ENCODE measurements around the gene POLR2A. TPM values are rescaled to one million over a fixed set of nuclear protein-coding genes. Genes with fewer than 3 reads are reported as not detected.

The POLR2A gene
- total RNA-seq, 1 experiment from 2014 or later: 47.1 TPM

- H3K9me2 ChIP-seq (replicated peaks; ENCODE audit: low read length): no peaks in the 10 kb centered on the region
- POLR2A ChIA-PET (ENCODE audit: unreplicated experiment): no interaction called here
- peak overlapping the region; percentile 85; the same call in 1 of the 2 replicates for H3K4me2 ChIP-seq (ENCODE audit: low read length)
- H2AFZ ChIP-seq (ENCODE audit: low read length): no peak overlapping the region
- no TSS peak for BruUV-seq (replicated peaks)
- H3K36me3 ChIP-seq (ENCODE audit: low read depth, low read length): no peaks in the 10 kb centered on the region
- CTCF ChIA-PET: no interaction called here
- no peak for DNase-seq
- H3K4me1 ChIP-seq (ENCODE audit: insufficient read depth, low read length): peaks cover 4% of the 10 kb centered on the region; the same call in 1 of the 2 replicates
- intact Hi-C loops (cut with micrococcal nuclease): loop anchor here (5.0 kb wide), 2 partner anchors 86 to 249 kb away; partner anchors contain the start of genes KCTD11, TP53 and WRAP53
- no peak overlapping the region for H3K4me3 ChIP-seq (ENCODE audit: low read length)
- ATAC-seq: no peak
- H3K27me3 ChIP-seq (ENCODE audit: low read length): no peaks in the 10 kb centered on the region
- no peaks in the 10 kb centered on the region for H3K9me3 ChIP-seq (ENCODE audit: low read length)
- H4K20me1 ChIP-seq (ENCODE audit: low read length): no peaks in the 10 kb centered on the region
- H3K79me2 ChIP-seq (ENCODE audit: low read length): 0 out of 2 replicates have a peak, but pooled peaks cover 5% of the 10 kb centered on the region
- no peak overlapping the region for H3K9ac ChIP-seq (ENCODE audit: low read length)
- TF ChIP-seq CTCF (conservative IDR thresholded peaks at IDR 0.05; ENCODE audit: low read depth, low read length) (no peak), EZH2 (IDR thresholded peaks at IDR 0.05; ENCODE audit: low read length, unreplicated experiment) (no peak), EZH2phosphoT487 (IDR thresholded peaks at IDR 0.05; ENCODE audit: borderline replicate concordance, low read length) (no peak)
- H3K27ac ChIP-seq (ENCODE audit: low read length): no peak overlapping the region
- H3F3A ChIP-seq (ENCODE audit: low read length, unreplicated experiment): no peaks in the 10 kb centered on the region
These were observed 46.1 kb upstream of the POLR2A start for GRCh38 chr17:7437950-7438614.

- no peaks in the 10 kb centered on the region for H3K9me2 ChIP-seq (replicated peaks; ENCODE audit: low read length)
- H3K4me1 ChIP-seq (ENCODE audit: insufficient read depth, low read length): peaks cover 4% of the 10 kb centered on the region; the same call in 1 of the 2 replicates
- TF ChIP-seq CTCF (conservative IDR thresholded peaks at IDR 0.05; ENCODE audit: low read depth, low read length) (no peak), EZH2 (IDR thresholded peaks at IDR 0.05; ENCODE audit: low read length, unreplicated experiment) (no peak), EZH2phosphoT487 (IDR thresholded peaks at IDR 0.05; ENCODE audit: borderline replicate concordance, low read length) (no peak)
- no peak overlapping the region for H2AFZ ChIP-seq (ENCODE audit: low read length)
- no peak for DNase-seq
- no peaks in the 10 kb centered on the region for H3K36me3 ChIP-seq (ENCODE audit: low read depth, low read length)
- ChIA-PET POLR2A (ENCODE audit: unreplicated experiment) (no interaction called here), CTCF (no interaction called here)
- no peaks in the 10 kb centered on the region for H3K27me3 ChIP-seq (ENCODE audit: low read length)
- intact Hi-C loops (cut with micrococcal nuclease): loop anchor here (5.0 kb wide), 2 partner anchors 87 to 248 kb away; partner anchors contain the start of genes KCTD11, TP53 and WRAP53
- no peak overlapping the region for H3K27ac ChIP-seq (ENCODE audit: low read length)
- 0 out of 2 replicates have a peak, but pooled peaks cover 5% of the 10 kb centered on the region for H3K79me2 ChIP-seq (ENCODE audit: low read length)
- H3K4me3 ChIP-seq (ENCODE audit: low read length): no peak overlapping the region
- H3K9ac ChIP-seq (ENCODE audit: low read length): no peak overlapping the region
- no TSS peak for BruUV-seq (replicated peaks)
- H4K20me1 ChIP-seq (ENCODE audit: low read length): no peaks in the 10 kb centered on the region
- H3F3A ChIP-seq (ENCODE audit: low read length, unreplicated experiment): no peaks in the 10 kb centered on the region
- no peak for ATAC-seq
- no peaks in the 10 kb centered on the region for H3K9me3 ChIP-seq (ENCODE audit: low read length)
- H3K4me2 ChIP-seq (ENCODE audit: low read length): peak overlapping the region; percentile 98; the same call in 1 of the 2 replicates
These were observed 45.3 kb upstream of the POLR2A start for GRCh38 chr17:7438656-7439460.
